Fibroblast of lung (primary cell): ENCODE data around the gene TNS1.

Experiments
- CTCF ChIP-seq, 2 donors: IDR thresholded peaks in 1 of 2; conservative IDR thresholded peaks in 1 of 2; 1 replicate in 1 of 2; 2 replicates in 1 of 2; pipeline ENCODE4 v1.5.1; 2011 to 2012; ENCODE audit warnings: low read length in 2 of 2, control low read depth in 1 of 2, inconsistent platforms in 1 of 2, low read depth in 1 of 2, mild to moderate bottlenecking in 1 of 2
- EZH2 ChIP-seq: IDR thresholded peaks from 2 replicates; pipeline ENCODE4 v1.5.1; 2012; ENCODE audit warnings: low read length, control low read depth, mild to moderate bottlenecking; ENCODE audit errors: missing control alignments

- TF ChIP-seq CTCF (conservative IDR thresholded peaks at IDR 0.05 in 1 of 2, IDR thresholded peaks at IDR 0.05 in 1 of 2; ENCODE audit: low read depth in 1 of 2, low read length in 2 of 2) (no peak), EZH2 (no peak)
Measured at GRCh38 chr2:218021536-218022071, 18.8 kb upstream of the TNS1 start.
